ENCODE results near the gene ARL14.

Gene ARL14

DNA sequence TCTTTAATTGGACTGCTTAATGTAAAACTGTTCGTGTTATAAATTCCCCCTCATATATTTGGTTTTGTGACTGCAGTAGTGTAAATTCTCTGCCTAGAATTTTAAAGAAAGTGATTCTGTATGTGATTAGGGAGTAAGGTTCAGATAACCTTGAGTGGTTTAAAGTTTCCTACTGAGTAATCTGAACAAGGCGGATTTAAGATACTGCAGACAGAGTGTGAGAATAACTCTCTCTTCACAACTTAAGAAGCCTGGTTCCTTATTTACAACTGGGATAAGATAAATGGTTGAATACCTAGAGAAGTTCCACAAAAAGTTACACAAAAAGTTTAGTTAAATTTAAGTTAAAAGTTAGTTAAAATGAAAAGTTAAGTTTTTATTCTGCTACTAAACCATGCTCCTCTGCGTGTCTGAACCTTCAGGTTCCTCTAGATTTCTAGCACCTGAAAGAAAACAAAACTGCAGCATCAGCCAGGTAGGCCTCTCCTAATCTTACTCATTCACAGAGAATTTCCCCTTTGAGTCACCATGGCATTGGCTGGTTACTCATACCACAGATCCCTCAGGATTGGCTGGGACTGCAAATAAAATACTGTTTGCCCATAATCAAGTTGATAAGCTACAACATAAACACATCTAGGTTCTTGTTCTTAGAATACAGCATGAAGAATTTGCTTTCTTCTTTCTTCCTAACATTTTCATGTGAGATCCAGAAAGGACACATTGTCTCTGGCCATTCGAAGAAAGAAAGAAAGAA lies at the start of gene ARL14:
Gene ARL14, plus strand, starts transcription at position 614 of the 757 bp plus-strand sequence. CDS start 187 bp downstream, outside the sequence.
- peak in 1 of 2 donors; percentile 72 for DNase-seq (ENCODE audit: low read depth in 2 of 2)
- H3K4me3 ChIP-seq (replicated peaks in 1 of 2; ENCODE audit: low read depth in 2 of 2, low read length in 2 of 2): no peak within 1 kb of the TSS
- TF ChIP-seq, protein P1, sequence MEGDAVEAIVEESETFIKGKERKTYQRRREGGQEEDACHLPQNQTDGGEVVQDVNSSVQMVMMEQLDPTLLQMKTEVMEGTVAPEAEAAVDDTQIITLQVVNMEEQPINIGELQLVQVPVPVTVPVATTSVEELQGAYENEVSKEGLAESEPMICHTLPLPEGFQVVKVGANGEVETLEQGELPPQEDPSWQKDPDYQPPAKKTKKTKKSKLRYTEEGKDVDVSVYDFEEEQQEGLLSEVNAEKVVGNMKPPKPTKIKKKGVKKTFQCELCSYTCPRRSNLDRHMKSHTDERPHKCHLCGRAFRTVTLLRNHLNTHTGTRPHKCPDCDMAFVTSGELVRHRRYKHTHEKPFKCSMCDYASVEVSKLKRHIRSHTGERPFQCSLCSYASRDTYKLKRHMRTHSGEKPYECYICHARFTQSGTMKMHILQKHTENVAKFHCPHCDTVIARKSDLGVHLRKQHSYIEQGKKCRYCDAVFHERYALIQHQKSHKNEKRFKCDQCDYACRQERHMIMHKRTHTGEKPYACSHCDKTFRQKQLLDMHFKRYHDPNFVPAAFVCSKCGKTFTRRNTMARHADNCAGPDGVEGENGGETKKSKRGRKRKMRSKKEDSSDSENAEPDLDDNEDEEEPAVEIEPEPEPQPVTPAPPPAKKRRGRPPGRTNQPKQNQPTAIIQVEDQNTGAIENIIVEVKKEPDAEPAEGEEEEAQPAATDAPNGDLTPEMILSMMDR (IDR thresholded peaks at IDR 0.05; ENCODE audit: low read depth, low read length): no peak

DNA sequence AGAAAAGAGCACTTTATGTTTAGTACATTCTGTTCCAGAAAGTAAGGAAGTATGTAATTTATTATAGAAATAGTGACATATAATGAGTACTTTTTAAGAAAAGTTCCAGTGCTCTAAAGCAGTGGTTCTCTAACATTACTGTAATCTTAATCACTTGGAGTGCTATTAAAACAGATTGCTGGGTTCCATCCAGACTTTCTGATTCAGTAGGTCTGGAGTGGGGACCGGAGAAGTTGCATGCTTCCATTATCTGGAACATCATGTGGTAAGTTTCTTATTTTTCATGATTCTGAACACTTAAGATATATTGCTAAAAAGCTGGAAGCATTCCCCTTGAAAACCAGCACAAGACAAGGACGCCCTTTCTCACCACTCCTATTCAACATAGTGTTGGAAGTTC lies 47.5 kb upstream of the ARL14 start:
- TF ChIP-seq, protein P1 (IDR thresholded peaks at IDR 0.05; ENCODE audit: low read depth, low read length): no peak
- H3K4me3 ChIP-seq (replicated peaks in 1 of 2; ENCODE audit: low read depth in 2 of 2, low read length in 2 of 2): no peak overlapping the region
- DNase-seq (ENCODE audit: low read depth in 2 of 2): peak in 1 of 2 donors; percentile 16

DNA sequence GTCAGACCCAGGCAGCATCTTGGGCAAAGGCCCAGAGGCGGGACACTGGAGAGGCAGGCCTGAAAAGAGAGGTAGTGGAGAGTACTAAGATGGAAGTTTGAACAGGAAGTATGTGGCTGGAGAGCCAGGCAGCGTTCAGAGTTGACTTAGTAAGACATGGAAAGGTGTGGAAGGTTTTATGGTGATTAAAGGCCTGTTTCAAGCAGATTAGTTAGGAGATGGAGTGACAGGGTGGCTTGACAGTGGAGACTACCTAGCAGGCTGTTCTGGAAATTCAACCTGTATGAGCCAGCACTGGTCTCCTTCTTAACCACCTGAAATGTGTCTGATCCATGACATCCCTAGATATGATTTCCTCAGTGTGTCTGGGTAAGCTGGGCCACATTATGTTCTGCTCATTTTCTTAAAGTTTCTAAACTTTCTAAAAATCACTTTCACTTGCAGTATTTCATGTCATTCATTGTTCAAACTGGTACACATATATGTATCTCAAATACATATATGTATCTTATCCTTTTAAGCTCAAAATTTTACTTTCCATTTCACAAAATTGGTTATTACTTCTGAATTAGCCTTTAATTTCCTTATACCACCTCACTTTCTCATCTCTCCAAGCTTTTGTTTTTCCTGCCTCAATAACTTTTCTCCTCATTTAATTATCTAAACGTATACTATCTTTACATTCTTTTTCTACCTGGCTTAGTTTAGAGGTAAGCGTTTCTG lies 43.4 kb upstream of the ARL14 start:
- TF ChIP-seq, protein P1 (IDR thresholded peaks at IDR 0.05; ENCODE audit: low read depth, low read length): no peak
- no peak overlapping the region for H3K4me3 ChIP-seq (replicated peaks in 1 of 2; ENCODE audit: low read depth in 2 of 2, low read length in 2 of 2)
- DNase-seq (ENCODE audit: low read depth in 2 of 2): no peak

DNA sequence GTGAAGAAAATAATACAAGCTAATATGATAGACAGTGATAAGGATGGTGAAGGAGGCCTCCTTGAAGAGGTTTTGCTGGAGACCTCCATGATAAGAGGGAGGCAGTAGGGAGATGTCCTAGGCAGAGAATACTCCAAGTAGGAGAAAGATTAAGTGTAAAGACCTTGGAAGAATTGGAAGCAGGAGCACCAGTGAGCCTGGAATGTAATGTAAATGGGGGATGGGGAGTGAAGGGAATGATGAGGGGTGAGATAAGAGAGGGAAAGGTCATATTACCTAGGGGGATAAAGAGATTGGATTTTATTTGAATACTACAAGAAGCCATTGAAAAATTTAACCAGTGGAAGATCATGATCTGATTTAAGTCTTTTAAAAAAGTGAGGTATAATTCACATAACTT lies 41.7 kb upstream of the ARL14 start:
- no peak overlapping the region for H3K4me3 ChIP-seq (replicated peaks in 1 of 2; ENCODE audit: low read depth in 2 of 2, low read length in 2 of 2)
- DNase-seq (ENCODE audit: low read depth in 2 of 2): no peak
- TF ChIP-seq, protein P1 (IDR thresholded peaks at IDR 0.05; ENCODE audit: low read depth, low read length): no peak

DNA sequence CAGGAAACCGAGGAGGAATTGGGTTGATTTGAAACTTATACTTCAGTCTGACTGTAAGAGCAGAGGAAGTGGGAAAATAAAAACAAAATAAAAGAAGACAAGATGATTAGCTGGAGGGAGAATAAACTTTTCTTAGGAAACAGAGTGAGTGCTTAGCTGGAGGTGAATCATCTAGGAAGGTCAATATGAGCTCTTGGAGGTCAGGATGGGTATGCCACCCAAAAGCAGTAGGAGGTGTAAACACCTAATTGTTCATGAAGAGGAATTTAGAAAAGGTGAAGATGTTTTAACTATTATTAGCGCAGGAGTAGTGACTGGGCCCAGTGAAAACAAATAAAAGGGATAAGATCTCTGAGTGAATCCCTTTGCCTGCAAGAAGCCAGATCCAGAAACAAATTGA lies 39.9 kb upstream of the ARL14 start:
- TF ChIP-seq, protein P1 (IDR thresholded peaks at IDR 0.05; ENCODE audit: low read depth, low read length): no peak
- no peak overlapping the region for H3K4me3 ChIP-seq (replicated peaks in 1 of 2; ENCODE audit: low read depth in 2 of 2, low read length in 2 of 2)
- DNase-seq (ENCODE audit: low read depth in 2 of 2): no peak

DNA sequence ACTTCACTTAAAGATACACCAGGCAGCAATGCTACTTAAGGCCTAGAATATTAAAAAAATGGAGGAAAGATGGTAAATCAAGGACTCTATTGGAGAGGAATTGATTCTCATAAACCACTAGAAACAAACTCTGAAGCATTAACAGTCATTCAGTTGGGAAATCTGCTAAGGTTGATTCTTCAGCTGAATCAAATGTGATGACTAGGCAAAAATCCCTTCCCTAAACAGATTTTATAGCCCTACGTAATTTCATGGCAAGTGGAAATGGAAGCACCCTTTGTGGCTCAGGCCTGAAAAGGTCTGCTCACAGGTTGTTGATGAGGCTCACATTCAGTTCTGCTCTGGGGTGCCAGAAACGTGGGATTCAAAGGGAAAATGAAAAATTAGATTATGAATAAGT lies 38.8 kb upstream of the ARL14 start:
- no peak overlapping the region for H3K4me3 ChIP-seq (replicated peaks in 1 of 2; ENCODE audit: low read depth in 2 of 2, low read length in 2 of 2)
- no peak for DNase-seq (ENCODE audit: low read depth in 2 of 2)
- TF ChIP-seq, protein P1 (IDR thresholded peaks at IDR 0.05; ENCODE audit: low read depth, low read length): no peak
